Activated naive CD8-positive, alpha-beta T cell treated with anti-CD3 and anti-CD28 coated beads, Interleukin-2, amount 10 ng/mL, durations not matched to agents 7 days and 5 days (primary cell): ENCODE data around the gene HOXA2. TPM values are rescaled to one million over a fixed set of nuclear protein-coding genes. Genes with fewer than 3 reads are reported as not detected.

ENCODE experiments used
- ATAC-seq: fragments of 150-1000 bp; cut with Tn5 transposase; one replicate; pipeline ENCODE4 v1.10.0; 2021; ENCODE audit warnings: low read depth, moderate library complexity
- POLR2A ChIA-PET: fragments of 350-600 bp; sonication (Branson Sonifier 250); formaldehyde crosslinking; loops from one replicate; lab custom pipeline; 2021; ENCODE audit warnings: antibody characterized with exemption; lab: Charles Lee
- DNase-seq: peaks from one replicate; pipeline ENCODE4 v3.0.0; 2021
- H3K27ac Mint-ChIP-seq: one replicate; pipeline ENCODE4 v1.8.0; 2022; ENCODE audit warnings: mild to moderate bottlenecking, mixed read lengths
- H3K27me3 Mint-ChIP-seq: one replicate; pipeline ENCODE4 v1.8.0; 2022; ENCODE audit warnings: mild to moderate bottlenecking, moderate library complexity, mixed read lengths
- H3K36me3 Mint-ChIP-seq: one replicate; pipeline ENCODE4 v1.8.0; 2021; ENCODE audit warnings: mild to moderate bottlenecking, mixed read lengths
- H3K4me1 Mint-ChIP-seq: one replicate; pipeline ENCODE4 v1.8.0; 2021; ENCODE audit warnings: mixed read lengths
- H3K4me3 Mint-ChIP-seq: one replicate; pipeline ENCODE4 v1.8.0; 2022; ENCODE audit warnings: mild to moderate bottlenecking, moderate library complexity, mixed read lengths
- H3K9me3 Mint-ChIP-seq: one replicate; pipeline ENCODE4 v1.8.0; 2021; ENCODE audit warnings: mixed read lengths
- total RNA-seq, 2 experiments: library from RNA; stranded (reverse); gene quantifications; one replicate each; pipeline ENCODE4 v1.2.3, GENCODE V29; 2021

HOXA2 gene
- total RNA-seq, 2 experiments from 2014 or later, result not detected

- Mint-ChIP-seq H3K27me3 (peaks cover 11% of the 10 kb centered on the region), H3K9me3 (no peaks in the 10 kb centered on the region), H3K27ac (no peak overlapping the region), H3K4me1 (no peaks in the 10 kb centered on the region), H3K36me3 (no peaks in the 10 kb centered on the region), H3K4me3 (no peak overlapping the region)
- no peak for ATAC-seq
- POLR2A ChIA-PET, result no interaction called here
- no peak for DNase-seq
Measured at GRCh38 chr7:27115221-27116026, 12.9 kb upstream of the HOXA2 start.

GRCh38 chr7:27114881-27115220 lies 12.4 kb upstream of the HOXA2 start:
- Mint-ChIP-seq H3K36me3 (no peaks in the 10 kb centered on the region), H3K27ac (no peak overlapping the region), H3K4me3 (no peak overlapping the region), H3K9me3 (no peaks in the 10 kb centered on the region), H3K4me1 (no peaks in the 10 kb centered on the region), H3K27me3 (peaks cover 9% of the 10 kb centered on the region)
- POLR2A ChIA-PET, result no interaction called here
- DNase-seq, result no peak
- ATAC-seq, result no peak

GRCh38 chr7:27113991-27114769 lies 11.7 kb upstream of the HOXA2 start:
- no peak overlapping the region for H3K27ac Mint-ChIP-seq
- POLR2A ChIA-PET, result no interaction called here
- no peaks in the 10 kb centered on the region for H3K4me1 Mint-ChIP-seq
- H3K4me3 Mint-ChIP-seq, result no peak overlapping the region
- DNase-seq (no peak), ATAC-seq (no peak)
- H3K36me3 Mint-ChIP-seq, result no peaks in the 10 kb centered on the region
- H3K9me3 Mint-ChIP-seq, result no peaks in the 10 kb centered on the region
- peaks cover 8% of the 10 kb centered on the region for H3K27me3 Mint-ChIP-seq

- Mint-ChIP-seq H3K36me3 (no peaks in the 10 kb centered on the region), H3K27me3 (peaks cover 5% of the 10 kb centered on the region), H3K4me1 (no peaks in the 10 kb centered on the region), H3K9me3 (no peaks in the 10 kb centered on the region), H3K27ac (no peak overlapping the region), H3K4me3 (no peak overlapping the region)
- ATAC-seq (no peak), DNase-seq (no peak)
- POLR2A ChIA-PET, result no interaction called here
Measured at GRCh38 chr7:27112955-27113949, 10.8 kb upstream of the HOXA2 start.

GRCh38 chr7:27112361-27112760 lies 9.9 kb upstream of the HOXA2 start:
- no peak overlapping the region for H3K27ac Mint-ChIP-seq
- POLR2A ChIA-PET, result no interaction called here
- DNase-seq (no peak), ATAC-seq (no peak)
- no peaks in the 10 kb centered on the region for H3K9me3 Mint-ChIP-seq
- H3K27me3 Mint-ChIP-seq, result peaks cover 7% of the 10 kb centered on the region
- no peaks in the 10 kb centered on the region for H3K36me3 Mint-ChIP-seq
- H3K4me3 Mint-ChIP-seq, result no peak overlapping the region
- H3K4me1 Mint-ChIP-seq, result no peaks in the 10 kb centered on the region

GRCh38 chr7:27111751-27112277 lies 9.3 kb upstream of the HOXA2 start:
- no peak for ATAC-seq
- H3K27ac Mint-ChIP-seq, result no peak overlapping the region
- peaks cover 7% of the 10 kb centered on the region for H3K27me3 Mint-ChIP-seq
- DNase-seq, result no peak
- no peaks in the 10 kb centered on the region for H3K36me3 Mint-ChIP-seq
- POLR2A ChIA-PET, result no interaction called here
- H3K4me3 Mint-ChIP-seq, result no peak overlapping the region
- H3K9me3 Mint-ChIP-seq, result no peaks in the 10 kb centered on the region
- no peaks in the 10 kb centered on the region for H3K4me1 Mint-ChIP-seq

- Mint-ChIP-seq H3K27me3 (peaks cover 7% of the 10 kb centered on the region), H3K4me3 (no peak overlapping the region), H3K27ac (no peak overlapping the region), H3K9me3 (no peaks in the 10 kb centered on the region), H3K36me3 (no peaks in the 10 kb centered on the region), H3K4me1 (no peaks in the 10 kb centered on the region)
- ATAC-seq, result no peak
- POLR2A ChIA-PET, result no interaction called here
- no peak for DNase-seq
Measured at GRCh38 chr7:27111042-27111750, 8.7 kb upstream of the HOXA2 start.

- Mint-ChIP-seq H3K36me3 (no peaks in the 10 kb centered on the region), H3K9me3 (no peaks in the 10 kb centered on the region), H3K4me1 (no peaks in the 10 kb centered on the region), H3K27me3 (peaks cover 7% of the 10 kb centered on the region), H3K27ac (no peak overlapping the region), H3K4me3 (no peak overlapping the region)
- DNase-seq (no peak), ATAC-seq (no peak)
- POLR2A ChIA-PET, result no interaction called here
Measured at GRCh38 chr7:27110186-27111031, 7.9 kb upstream of the HOXA2 start.

GRCh38 chr7:27109466-27110185 lies 7.1 kb upstream of the HOXA2 start:
- H3K27ac Mint-ChIP-seq, result no peak overlapping the region
- no peaks in the 10 kb centered on the region for H3K9me3 Mint-ChIP-seq
- no peak overlapping the region for H3K4me3 Mint-ChIP-seq
- no peak for ATAC-seq
- no peaks in the 10 kb centered on the region for H3K4me1 Mint-ChIP-seq
- POLR2A ChIA-PET, result no interaction called here
- no peak for DNase-seq
- H3K36me3 Mint-ChIP-seq, result no peaks in the 10 kb centered on the region
- H3K27me3 Mint-ChIP-seq, result peaks cover 15% of the 10 kb centered on the region

GRCh38 chr7:27108390-27109127 lies 6.1 kb upstream of the HOXA2 start:
- H3K27me3 Mint-ChIP-seq, result peaks cover 26% of the 10 kb centered on the region
- no peak overlapping the region for H3K27ac Mint-ChIP-seq
- no peaks in the 10 kb centered on the region for H3K9me3 Mint-ChIP-seq
- H3K4me3 Mint-ChIP-seq, result no peak overlapping the region
- no peak for ATAC-seq
- POLR2A ChIA-PET, result no interaction called here
- DNase-seq, result no peak
- H3K4me1 Mint-ChIP-seq, result no peaks in the 10 kb centered on the region
- no peaks in the 10 kb centered on the region for H3K36me3 Mint-ChIP-seq
